ENCODE measurements around the gene GABBR2. TPM values are rescaled to one million over a fixed set of nuclear protein-coding genes. Genes with fewer than 3 reads are reported as not detected.

GABBR2 gene
- polyA plus RNA-seq, 1 of the 3 experiments (the other 2 are of a cell fraction) = not detected

GRCh38 chr9:98302938-98303632 is 405.6 kb downstream of the GABBR2 start:
- Histone ChIP-seq H3F3A (replicated peaks; ENCODE audit: insufficient read depth) (no peaks in the 10 kb centered on the region), H4K20me1 (ENCODE audit: insufficient read depth) (no peaks in the 10 kb centered on the region), H3K79me2 (ENCODE audit: insufficient read depth) (no peaks in the 10 kb centered on the region), H3K4me3 (ENCODE audit: low read depth in 2 of 2, low read length in 1 of 2) (no peak overlapping the region), H3K9me2 (no peaks in the 10 kb centered on the region), H3K4me1 (ENCODE audit: control insufficient read depth in 1 of 2, insufficient read depth in 2 of 2, low read depth in 1 of 2, low read length in 1 of 2) (peaks cover 0 to 11% of the 10 kb centered on the region in 2 experiments; a peak in 1 of 4 replicates), H3K9me3 (no peaks in the 10 kb centered on the region), H3K27me3 (ENCODE audit: insufficient read depth) (no peaks in the 10 kb centered on the region), H3K36me3 (replicated peaks in 1 of 2; ENCODE audit: control insufficient read depth in 1 of 2, insufficient read depth in 2 of 2, low read length in 1 of 2) (no peaks in the 10 kb centered on the region), H3K27ac (ENCODE audit: low read depth in 2 of 2, low read length in 1 of 2) (no peak overlapping the region), H2AFZ (ENCODE audit: low read depth) (no peak overlapping the region), H3K4me2 (no peak overlapping the region), H3K9ac (no peak overlapping the region)
- TF ChIP-seq FOSL2 (IDR thresholded peaks at IDR 0.05; ENCODE audit: borderline replicate concordance, low read depth) = no peak
- TF ChIP-seq TAF1 (IDR thresholded peaks at IDR 0.05; ENCODE audit: borderline replicate concordance, low read depth, low read length) = no peak
- no peak for TF ChIP-seq USF1 (IDR thresholded peaks at IDR 0.05; ENCODE audit: borderline replicate concordance, low read depth)
- TF ChIP-seq GATA2 (CRISPR knock-in tag; IDR thresholded peaks at IDR 0.05) = no peak
- TF ChIP-seq POLR2AphosphoS5 (IDR thresholded peaks at IDR 0.05; ENCODE audit: low read depth, low read length) = no peak
- no peak for TF ChIP-seq MXI1 (IDR thresholded peaks at IDR 0.05; ENCODE audit: low read depth, low read length)
- no peak for TF ChIP-seq REST (IDR thresholded peaks at IDR 0.05; ENCODE audit: low read depth, low read length)
- TF ChIP-seq TCF12 (IDR thresholded peaks at IDR 0.05) = no peak
- no peak for TF ChIP-seq ZBTB33 (IDR thresholded peaks at IDR 0.05; ENCODE audit: borderline replicate concordance, low read depth)
- ChIA-PET CTCF (interaction anchor here (1.1 to 2.1 kb wide), 3 partner anchors 12 to 473 kb away, joined by 3 to 15 read pairs (median 3); no protein-coding TSS in a partner anchor), POLR2A (no interaction called here)
- DNase-seq = no peak
- 58% methylated on average over 7 of the region's 13 CpGs for WGBS (ENCODE audit: low lambda C conversion rate)
